22Rv1 (cell line): ENCODE data around the gene ZNF581.

ENCODE experiments used
- CTCF ChIP-seq: fragments of 450-650 bp; IDR thresholded peaks from 2 replicates; pipeline ENCODE4 v1.5.1; 2017; ENCODE audit warnings: mild to moderate bottlenecking
- ZFX ChIP-seq: fragments of 450-650 bp; IDR thresholded peaks from 2 replicates; pipeline ENCODE4 v1.6.1; 2017; ENCODE audit warnings: antibody characterized with exemption, borderline replicate concordance

- TF ChIP-seq CTCF, result no peak
- no peak for TF ChIP-seq ZFX
These were observed 9.6 kb upstream of the ZNF581 start for GRCh38 chr19:55633861-55634260.
